H1 (cell line): Measurements from ENCODE around the gene GAS2L1.

Experiments used
- CHD2 ChIP-seq: IDR thresholded peaks from 2 replicates; pipeline ENCODE4 v1.6.1; 2012; ENCODE audit warnings: low read length, improper control_type of control experiment
- CREB1 ChIP-seq: IDR thresholded peaks from 2 replicates; pipeline ENCODE4 v1.6.1; 2012; ENCODE audit warnings: inconsistent platforms
- EZH2 ChIP-seq: fragments of 200-600 bp; sonication (generic); IDR thresholded peaks from 2 replicates; pipeline ENCODE4 v1.7.1; 2012; ENCODE audit warnings: low read depth, mild to moderate bottlenecking, moderate library complexity, low read length, inconsistent platforms; ENCODE audit not compliant: severe bottlenecking
- HDAC6 ChIP-seq: IDR thresholded peaks from one replicate; pipeline ENCODE4 v1.7.1; 2012; ENCODE audit warnings: low read depth, mild to moderate bottlenecking, inconsistent platforms, low read length, moderate library complexity
- POLR2A ChIP-seq, 2 experiments: IDR thresholded peaks; 1 replicate in 1 of 2; 2 replicates in 1 of 2; pipeline ENCODE4 v1.6.1; 2011; ENCODE audit warnings: low read depth in 2 of 2, low read length in 2 of 2, mild to moderate bottlenecking in 2 of 2; ENCODE audit errors: control extremely low read depth in 1 of 2
- POU5F1 ChIP-seq: IDR thresholded peaks from 2 replicates; pipeline ENCODE4 v1.6.1; 2011; ENCODE audit warnings: low read depth, mild to moderate bottlenecking, low read length, moderate library complexity
- RAD21 ChIP-seq, 2 experiments: IDR thresholded peaks in 1 of 2; conservative IDR thresholded peaks in 1 of 2; 2 replicates each; pipeline ENCODE4 v1.6.1; 2011; ENCODE audit warnings: low read depth in 2 of 2, low read length in 2 of 2, improper control_type of control experiment in 1 of 2, inconsistent platforms in 1 of 2, mild to moderate bottlenecking in 1 of 2, moderate library complexity in 1 of 2

DNA sequence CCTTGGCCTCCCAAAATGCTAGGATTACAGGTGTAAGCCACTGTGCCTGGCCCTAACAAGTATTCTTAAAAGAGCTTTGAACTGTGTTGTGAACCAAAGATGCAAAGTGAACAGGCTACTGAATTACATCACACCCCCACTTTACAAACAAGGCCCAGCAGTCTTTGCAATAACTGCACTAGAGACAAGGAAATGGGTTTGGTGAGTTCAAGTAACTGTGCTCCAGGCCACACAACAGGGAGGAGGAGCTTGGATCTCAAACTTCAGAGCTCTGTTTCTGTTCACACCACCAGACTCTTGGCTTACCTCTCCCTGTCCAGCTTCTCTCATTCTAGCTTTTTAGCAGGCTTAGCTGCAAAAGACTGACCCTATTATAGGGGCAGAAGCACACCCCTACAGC, 39.5 kb downstream of the GAS2L1 start:
- TF ChIP-seq EZH2 (no peak), CHD2 (no peak), CREB1 (no peak), RAD21 (IDR thresholded peaks at IDR 0.05 in 1 of 2, conservative IDR thresholded peaks at IDR 0.05 in 1 of 2; ENCODE audit: low read depth in 2 of 2, low read length in 2 of 2) (no peak), POLR2A (IDR thresholded peaks at IDR 0.05; ENCODE audit: control extremely low read depth in 1 of 2, low read depth in 2 of 2, low read length in 2 of 2) (no peak), POU5F1 (no peak), HDAC6 (no peak)
